GM21825 (cell line): ENCODE measurements around the gene E2F2.
A peak's percentile ranks its signal among the peaks of the same experiment; 100 is the strongest.

Source experiments
- ATAC-seq: cut with Tn5 transposase; IDR thresholded peaks from one replicate; pipeline ENCODE4 v1.9.1; 2021; ENCODE audit warnings: mild to moderate bottlenecking, moderate library complexity; ENCODE audit not compliant: unreplicated experiment

Gene E2F2, protein sequence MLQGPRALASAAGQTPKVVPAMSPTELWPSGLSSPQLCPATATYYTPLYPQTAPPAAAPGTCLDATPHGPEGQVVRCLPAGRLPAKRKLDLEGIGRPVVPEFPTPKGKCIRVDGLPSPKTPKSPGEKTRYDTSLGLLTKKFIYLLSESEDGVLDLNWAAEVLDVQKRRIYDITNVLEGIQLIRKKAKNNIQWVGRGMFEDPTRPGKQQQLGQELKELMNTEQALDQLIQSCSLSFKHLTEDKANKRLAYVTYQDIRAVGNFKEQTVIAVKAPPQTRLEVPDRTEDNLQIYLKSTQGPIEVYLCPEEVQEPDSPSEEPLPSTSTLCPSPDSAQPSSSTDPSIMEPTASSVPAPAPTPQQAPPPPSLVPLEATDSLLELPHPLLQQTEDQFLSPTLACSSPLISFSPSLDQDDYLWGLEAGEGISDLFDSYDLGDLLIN

DNA sequence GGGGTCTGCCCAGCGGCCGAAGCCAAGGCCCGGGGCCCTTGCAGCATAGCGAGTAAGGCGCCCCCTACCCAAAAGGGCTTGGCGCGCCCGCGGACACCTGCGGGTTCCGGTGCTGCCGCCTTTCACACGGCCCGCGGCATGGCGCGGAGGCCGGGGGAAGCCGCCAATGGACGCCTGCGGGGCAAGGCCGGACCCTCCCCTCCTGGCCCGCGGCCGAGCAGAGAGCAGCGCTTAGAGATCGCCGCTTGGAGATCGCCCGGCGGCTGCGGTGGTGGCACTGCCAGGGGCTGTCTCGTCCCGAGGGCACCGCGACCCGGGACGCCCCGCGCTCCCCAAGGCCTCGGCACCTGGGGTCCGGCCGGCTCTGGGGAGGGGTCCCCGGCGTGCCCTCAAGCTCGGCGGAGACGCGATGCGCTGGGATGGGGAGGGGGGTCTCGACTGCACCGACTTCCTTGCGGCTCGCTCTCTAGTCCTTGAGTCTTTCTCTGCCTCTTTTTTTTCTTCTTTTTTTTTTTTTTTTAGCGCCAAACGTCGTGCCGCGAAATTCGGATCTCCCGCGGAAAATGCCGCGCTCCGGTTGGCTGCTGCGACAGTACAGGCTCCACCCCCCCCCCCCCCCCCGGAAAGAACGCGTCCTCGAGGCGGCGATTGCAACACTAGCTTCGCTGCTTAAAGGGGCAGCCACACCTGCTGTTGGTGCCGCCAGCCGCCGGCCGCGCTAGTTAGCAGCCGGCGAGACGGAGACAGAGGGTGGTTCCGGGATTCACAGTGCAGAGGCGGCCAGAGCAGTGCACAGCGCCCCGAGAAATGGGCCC is at the start of gene E2F2:
E2F2 (minus strand) TSS at position 487 of the 815 bp plus-strand sequence; CDS start at position 47, 440 bp downstream.
- ATAC-seq: no peak

DNA sequence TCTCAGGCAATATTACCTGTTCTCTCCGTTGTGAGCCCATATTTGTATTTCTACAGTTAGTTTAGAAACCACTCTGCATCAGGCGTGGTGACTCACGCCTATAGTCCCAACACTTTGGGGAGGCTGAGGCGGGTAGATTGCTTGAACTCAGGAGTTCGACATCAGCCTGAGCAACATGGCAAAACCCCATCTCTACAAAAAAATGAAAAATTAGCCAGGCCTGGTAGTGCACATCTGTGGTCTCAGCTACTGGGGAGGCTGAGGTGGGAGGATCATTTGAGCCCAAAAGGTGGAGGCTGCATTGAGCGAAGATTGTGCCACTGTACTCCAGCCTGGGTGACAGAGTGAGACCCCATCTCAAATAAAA is 47.9 kb upstream of the E2F2 start:
- no peak for ATAC-seq

DNA sequence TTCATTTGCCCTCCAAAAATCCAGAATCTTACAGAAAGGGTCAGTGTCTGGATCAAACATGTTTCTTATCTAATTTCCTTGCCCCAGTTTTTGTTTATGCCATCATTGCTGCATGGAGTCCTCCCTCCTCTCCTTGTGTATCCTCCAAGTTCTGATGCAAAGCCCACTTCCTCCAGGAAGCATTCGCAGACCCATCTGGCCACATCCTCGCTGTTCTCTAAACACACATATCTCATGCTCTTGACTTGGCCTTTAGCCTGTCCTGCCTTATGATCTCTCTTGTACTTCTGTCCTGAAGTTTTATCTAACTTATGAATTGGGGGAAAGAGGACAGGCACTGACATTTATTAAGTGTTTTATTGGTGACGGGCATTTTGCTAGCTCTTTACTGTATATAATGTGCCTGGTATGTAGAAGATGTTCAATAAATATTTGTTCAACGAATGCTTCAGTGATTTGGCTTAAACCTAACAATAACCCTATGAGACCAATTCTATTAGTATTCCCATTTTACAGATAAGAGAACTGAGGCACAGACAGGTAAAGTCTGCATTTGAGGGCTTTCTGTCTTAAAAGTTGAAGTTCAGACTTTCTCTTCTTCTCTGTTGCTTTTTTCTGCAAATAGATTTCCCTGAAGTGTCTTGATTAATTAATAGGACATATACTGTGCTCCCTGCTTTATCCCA is 47.4 kb upstream of the E2F2 start:
- no peak for ATAC-seq

DNA sequence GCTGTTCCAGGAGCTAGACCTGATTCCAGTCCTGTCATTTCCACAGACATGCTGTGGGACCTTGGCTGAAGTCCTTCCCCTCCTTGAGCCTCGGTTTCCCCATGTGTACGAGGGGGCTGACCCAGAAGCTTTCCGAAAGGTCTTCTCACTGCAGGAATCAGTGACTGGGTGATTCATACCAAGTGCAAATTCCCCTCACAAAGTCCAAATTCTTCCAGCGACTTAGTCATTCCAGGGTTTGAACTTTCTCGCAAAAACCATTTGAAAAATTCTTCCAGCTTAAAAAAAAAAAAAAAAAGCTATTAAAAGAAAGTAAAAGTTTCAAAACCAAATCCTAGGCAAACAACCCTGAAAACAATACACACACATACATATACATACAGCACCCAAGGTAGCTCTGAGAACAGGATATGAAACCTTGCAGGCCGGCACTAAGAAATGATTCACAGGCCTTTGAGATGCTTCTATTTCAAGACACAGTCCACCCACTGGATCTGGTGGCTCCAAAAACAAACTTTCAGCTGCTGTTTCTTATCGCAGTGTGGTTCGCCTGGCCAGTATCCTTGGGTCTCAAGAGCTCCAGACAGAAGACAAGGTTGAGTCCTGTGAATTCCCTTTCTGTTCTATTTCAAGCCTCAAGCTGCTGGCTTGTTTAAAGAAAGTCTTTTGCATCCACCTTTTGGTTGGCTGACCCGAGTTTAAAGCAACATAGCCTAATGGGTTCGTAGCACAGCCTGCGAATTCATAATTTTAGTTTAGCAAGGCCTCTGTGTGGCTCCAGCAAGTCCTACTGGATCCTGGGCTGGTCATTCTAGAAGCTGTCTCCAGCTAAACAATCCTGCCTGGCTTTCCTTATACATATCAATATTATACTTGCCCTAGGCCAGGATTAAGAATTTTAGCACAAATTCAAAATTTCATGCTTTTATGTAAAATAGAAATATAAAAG is 46.3 kb upstream of the E2F2 start:
- peak; percentile 52 for ATAC-seq

DNA sequence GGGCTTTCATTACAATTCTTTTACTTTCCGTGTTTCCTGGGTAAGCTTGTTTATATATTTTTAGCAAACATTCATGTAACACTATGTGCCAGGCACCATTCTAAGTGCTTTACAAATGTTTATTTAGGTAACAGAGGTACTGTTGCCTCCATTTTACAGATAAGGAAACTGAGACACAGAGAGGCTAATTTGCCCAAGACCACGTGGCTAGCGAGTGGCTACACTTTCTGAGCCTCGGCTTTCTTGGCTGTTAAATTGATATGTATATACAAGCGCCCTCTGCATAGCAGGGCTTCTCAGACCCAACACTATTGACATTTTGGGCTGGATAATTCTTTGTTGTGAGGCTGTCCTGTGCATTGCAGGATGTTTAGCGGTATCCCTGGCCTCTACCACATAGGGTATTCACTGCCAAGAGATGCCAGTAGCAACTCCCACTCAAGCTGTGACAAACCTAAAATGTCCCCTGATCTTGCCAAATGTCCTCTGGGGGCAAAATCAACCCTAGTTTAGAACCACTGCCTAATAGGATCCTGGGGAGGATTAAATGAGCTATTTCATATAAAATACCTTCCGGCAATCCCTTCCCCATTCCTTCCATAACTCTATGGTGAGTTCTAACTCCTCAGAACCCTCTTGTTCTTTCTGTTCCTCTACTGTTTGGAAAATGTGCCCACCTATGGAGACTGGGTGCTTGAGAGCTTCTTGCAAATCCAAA is 45.5 kb upstream of the E2F2 start:
- no peak for ATAC-seq

DNA sequence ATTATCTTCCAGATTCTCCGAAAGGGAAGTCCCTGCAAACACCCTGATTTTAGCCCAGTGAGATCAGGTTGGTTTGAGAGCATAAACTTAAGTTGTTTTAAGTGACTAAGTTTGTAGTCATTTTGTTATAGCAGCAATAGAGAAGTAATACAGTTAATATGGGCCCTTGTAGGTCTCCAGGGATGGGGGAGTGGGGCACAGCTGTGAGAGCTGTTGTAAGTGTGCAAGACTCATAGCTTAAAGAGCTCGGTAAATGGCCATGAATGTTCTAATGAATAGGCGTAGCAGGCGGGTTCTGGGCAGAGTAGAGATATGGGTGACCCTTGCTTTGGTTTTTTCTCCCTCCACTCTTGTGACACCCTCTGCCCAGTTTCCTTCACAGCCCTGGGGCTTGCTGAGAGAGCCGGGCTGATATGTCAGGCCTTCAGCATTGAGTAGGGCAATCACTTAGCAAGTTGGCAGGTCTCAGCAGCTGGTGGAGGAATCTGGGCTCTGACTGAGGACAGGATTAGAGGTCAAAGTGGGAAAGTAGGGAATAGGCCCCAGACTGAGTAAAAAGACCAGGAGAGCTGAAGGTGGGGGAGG is 44.3 kb upstream of the E2F2 start:
- ATAC-seq: no peak

DNA sequence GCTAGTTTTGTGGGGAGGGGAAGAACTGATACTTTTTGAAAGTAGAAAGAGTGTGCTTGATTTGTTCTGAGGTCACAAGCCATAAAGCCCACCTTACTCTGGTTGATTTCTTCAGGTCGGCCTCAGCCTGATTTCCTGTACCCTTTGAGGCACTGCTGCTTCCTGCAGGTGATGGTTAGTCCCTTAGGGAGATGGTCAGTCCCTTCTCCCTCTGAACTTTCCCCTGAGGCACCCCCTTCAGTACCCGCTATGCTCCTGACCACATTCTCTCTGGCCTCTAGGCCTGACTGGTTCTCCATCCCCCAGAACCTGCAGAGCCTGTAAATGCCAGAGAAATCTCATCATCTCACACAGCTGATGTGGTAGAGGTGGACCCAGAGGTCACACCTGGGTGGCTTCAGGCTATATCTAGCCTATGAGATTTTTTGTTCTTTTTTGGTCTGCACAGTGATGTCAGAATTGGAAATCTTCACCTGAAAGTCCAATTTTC is 43.3 kb upstream of the E2F2 start:
- ATAC-seq: peak; percentile 46

DNA sequence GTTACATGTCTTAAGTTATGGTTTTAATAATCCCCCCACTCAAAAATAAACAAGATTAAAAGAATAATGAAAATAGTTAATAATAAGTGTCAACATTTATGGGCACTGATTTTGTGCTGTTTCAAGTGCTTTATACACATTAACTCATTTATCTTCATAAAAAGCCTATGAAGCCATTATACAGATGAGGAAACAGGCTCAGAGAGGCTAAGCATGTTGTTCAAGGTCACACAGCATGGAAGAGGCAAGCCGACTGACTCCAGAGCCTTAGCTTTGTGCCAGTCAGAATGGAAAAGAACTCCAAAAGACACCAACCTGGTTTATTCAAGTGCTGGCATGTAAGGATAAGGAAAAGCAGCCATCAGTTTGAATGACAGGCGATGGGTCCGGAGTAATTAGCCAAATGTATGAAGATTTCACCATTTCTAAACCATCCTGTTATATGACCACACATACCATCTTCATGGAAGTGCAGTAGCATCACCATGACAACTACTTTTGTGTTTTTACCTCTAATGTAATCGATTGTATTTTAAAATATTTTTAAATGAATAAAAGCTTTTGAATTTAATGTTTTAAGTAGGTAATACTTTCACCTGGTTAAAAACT is 42.6 kb upstream of the E2F2 start:
- no peak for ATAC-seq

DNA sequence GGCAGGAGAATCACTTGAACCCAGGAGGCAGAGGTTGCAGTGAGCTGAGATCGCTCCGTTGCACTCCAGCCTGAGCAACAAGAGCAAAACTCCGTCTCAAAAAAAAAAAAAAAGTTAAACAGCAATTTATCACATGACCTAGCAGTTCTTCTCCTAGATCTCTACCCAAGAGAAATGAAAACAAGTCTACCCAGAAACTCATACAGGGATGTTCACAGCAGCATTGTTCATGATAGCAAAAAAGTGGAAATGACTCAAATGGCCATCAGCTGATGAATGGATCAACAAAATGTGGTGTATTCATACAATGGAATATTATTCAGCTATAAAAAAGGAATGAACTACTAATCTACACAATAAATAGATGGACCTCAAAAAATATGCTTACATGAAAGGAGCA is 40.4 kb upstream of the E2F2 start:
- ATAC-seq: no peak

DNA sequence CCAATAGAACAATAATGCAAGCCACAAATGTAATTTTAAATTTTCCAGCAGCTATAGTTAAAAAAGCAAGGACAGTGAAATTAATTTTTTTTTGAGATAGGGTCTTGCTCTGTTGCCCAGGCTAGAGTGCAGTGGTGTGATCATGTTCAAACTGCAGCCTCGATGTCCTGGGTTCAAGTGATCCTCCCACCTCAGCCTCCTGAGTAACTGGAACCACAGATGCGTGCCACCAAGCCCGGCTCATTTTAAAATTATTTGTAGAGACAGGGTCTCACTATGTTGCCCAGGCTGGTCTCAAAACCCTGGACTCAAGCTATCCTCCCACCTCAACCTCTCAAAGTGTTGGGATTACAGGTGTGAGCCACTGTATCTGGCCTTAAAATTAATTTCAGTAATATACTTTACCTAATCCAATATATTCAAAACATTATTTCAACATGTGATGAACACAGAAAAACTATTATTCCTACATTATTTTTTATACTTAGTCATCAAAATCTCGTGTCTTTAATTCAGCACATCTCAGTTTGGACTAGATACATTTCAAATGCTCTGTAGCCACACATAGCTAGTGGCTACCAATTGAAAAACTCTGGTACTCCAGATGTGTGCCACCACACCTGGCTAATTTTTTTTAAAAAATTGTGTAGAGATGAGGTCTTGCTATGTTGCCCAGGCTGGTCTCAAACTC is 39.1 kb upstream of the E2F2 start:
- ATAC-seq: no peak

DNA sequence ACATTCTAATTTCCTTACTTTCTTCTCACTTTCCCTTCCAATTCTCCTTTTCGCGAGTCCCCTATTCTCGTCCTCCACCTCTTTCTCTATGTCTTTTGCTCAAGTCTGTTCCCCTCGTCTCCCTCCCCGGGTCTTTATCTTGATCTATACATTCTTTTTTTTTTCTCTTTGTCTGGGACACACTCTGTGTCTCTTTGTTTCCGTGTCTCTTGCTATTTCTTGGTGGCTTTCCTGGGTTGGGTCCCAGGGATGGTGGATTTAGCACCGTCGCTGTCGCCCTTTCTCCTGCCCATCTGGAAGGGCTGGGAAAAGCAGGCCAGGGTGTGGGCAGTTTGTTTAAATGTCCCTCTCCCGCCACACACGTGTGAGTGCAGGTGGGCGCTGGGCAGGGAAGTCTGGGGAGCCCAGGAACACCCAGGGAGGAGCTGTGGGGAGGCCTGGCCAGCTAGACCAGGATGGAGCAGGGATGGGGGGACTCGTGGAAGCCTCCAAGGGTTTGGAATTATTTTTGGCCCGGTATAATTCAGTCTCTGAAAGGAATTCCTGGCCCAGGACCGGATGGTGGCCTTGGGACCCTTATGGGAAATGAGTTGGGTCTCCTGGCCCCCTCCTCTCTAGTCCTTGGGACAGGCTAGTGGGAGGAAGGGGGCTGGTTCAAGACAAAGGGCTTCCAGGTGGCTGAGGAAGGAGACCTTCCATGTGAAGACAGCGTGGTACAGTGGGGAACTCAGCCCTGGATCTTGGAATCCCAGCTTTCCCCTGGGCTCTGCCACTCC is 37.8 kb upstream of the E2F2 start:
- no peak for ATAC-seq

DNA sequence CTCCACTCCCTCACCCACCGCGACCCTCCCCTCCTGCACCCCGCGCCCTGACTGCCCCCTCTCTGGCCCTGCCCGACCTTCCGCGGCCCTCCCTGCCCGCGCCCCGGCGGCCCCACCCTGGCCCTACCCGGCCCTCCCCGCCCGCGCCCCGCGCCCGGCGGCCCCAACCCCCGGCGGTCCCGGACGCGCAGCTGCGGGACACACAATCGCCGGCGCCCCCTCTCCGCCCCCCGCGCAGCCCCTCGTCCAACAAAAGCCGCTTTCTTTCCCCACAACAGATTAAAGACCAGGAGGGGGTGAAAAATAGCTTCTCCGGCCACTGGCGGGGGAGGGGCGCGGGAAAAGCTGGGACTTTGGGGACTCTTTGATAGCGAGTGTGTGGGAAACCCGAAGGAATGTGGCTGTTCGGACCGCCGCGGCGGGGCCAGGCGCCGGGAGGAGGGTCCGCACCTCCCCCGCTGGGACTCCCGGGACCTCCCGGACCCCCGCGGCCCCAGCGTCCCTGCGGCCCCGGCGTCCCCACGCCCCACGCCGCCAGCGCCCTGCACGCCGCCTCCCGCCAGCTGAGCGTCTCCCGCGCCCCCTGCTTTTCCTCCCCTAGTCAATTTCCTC is 37.1 kb upstream of the E2F2 start:
- ATAC-seq: no peak

DNA sequence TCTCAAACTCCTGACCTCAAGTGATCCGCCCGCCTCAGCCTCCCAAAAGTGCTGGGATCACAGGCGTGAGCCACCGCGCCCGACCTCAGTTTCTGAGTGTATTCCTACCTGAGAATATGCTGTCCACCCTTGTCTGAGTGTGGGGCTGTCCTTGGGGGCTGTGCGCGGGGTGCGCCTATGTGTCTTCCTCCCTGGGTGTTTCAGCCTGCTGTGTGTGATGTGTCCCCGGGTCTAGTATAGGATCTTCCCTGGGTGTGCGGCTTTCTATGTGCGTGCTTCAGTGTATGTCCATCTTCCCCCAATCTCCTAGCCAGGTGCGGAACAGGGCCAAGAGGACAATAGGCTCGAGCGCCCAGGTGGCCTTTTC is 36.6 kb upstream of the E2F2 start:
- no peak for ATAC-seq

DNA sequence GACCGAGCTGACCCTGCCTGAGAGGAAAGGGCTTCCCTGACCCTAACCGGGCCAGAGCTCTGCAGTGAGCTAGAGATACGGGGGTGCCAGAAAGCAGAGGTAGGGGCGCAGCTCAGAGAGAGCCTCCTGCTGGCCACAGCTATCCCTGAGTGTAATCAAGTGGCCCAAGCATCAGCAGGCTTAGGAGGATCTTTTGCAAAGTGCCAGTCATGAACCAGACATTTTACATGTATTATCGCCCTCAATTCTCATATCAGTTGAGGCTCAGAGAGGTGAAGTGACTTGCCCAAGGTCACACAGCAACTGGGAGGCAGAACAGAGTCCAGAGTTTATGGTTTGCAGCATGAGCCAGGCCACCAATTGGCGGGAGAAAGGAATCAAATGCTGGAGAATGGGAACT is 35.3 kb upstream of the E2F2 start:
- ATAC-seq: no peak

DNA sequence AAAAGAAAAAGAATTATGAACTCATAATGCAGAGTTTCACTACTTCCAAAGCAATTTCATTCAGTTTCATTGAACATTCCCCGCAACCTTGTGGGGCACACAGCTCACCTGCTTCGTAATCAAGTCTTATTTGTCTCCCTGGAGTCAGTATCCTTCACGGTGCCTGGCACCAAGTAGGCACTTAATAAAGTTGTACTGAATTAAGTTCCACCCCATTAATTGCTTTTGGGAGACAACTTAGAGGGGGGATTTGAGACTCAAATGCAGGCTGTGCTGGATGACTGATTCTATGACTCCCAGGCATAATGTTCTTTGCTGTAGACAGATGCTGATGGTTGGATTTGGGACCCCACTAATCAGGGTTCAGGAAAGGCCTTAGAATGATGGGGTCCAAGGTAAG is 34.7 kb upstream of the E2F2 start:
- ATAC-seq: no peak

DNA sequence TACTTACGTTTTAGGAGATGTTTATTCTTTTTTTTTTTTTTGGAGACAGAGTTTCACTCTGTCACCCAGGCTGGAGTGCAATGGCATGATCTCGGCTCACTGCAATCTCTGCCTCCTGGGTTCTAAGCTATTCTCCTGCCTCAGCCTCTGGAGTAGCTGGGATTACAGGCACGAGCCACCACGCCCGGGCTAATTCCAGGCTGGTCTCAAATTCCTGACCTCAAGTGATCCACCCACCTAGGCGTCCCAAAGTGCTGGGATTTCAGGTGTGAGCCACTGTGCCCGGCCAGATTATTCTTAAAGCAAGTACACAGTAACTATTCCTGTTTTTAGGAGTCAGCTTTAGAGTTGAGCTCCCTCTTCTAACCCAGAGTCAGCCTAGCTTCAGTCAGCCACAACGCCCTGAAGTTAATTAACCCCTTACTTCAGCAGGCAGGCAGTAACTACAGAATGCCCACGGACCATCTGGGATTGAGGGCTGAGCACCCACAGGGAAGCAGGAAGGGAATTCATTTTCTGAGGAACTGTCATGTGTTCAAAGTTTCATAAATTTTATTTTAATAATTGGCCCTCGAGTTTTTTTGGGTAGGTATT is 33.6 kb upstream of the E2F2 start:
- no peak for ATAC-seq
